Stimulated activated CD4-positive, alpha-beta T cell treated with anti-CD3 and anti-CD28 coated beads, Interleukin-4, amount 100 ng/mL, for 48 hours (primary cell): Measurements from ENCODE around the gene TSHR.
"Not testable (repeated sequence)": the region's sequence is repeated elsewhere in the genome, so short reads cannot be mapped to it uniquely, and the experiment has no call there.

Source experiments
- DNase-seq, 2 donors: peaks; one replicate each; pipeline ENCODE4 v3.0.0-alpha.2; 2020; ENCODE audit warnings: low read depth in 2 of 2

TSHR gene

DNA sequence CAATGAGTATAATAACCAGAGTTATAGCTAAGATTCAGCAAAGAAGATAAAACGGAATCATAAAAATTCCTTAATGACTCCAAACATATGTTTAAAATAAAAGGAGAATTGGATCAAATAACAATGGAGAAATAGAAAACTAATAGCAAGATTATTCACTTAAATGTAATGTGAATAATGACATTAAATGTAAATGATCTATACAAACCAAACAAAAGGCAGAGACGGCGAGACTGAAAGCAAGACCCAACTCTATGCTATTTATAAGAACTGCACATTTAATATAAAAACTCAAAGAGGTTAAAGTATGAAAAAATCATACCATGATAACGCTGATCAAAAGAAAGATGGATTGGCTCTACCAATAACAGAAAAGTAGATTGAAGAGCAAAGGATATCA lies 3.9 kb upstream of the TSHR start:
- DNase-seq, result no peak

- not testable (repeated sequence) for DNase-seq
Observed at GRCh38 chr14:80953211-80953610, 2.2 kb upstream of the TSHR start.

- peak; percentile 60 to 63 for DNase-seq
Observed at GRCh38 chr14:80954687-80955299, 628 bp upstream of the TSHR start.

- no peak for DNase-seq
Observed at GRCh38 chr14:80956102-80956501, 681 bp downstream of the TSHR start.

DNA sequence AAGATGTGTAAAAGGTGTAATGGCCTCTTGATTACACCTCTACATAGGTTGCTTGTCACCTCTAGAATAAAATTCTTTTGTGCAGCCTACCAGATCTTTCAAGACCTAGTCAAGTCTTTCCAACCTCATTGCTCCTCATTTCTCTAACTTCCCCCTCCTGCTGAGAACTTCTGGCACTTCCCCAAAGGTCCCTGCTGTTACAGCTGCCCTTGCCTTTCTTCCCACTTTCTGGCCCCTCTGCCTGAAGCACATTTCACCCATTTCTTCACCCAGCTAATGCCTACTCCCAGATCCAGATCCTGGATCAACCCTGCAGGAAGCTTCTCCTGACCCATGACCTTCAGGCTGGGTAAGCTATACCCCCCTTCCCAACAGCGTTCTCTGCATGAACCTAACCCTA lies 1.5 kb downstream of the TSHR start:
- no peak for DNase-seq

DNA sequence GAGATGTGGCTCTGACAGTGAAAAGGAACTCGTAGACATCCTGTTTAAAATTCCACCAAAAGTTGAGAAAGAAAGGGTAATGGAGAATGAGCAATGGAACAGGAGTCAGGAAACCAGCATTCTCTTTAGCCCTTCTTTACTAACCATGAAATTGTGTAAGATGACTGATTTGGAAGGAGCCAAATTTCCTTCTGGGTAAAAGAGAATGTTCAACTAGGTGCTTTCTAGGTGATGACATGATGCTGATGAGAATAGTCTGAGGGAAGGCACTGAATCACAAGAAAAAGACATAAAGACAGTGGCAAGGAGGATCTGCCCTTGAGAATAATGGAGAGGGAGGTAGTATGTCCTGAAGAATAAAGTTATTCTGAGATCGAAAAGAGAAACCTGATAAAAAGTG lies 2.2 kb downstream of the TSHR start:
- DNase-seq, result no peak

GRCh38 chr14:80958226-80958625 lies 2.8 kb downstream of the TSHR start:
- no peak for DNase-seq

GRCh38 chr14:80958939-80959338 lies 3.5 kb downstream of the TSHR start:
- DNase-seq, result no peak

GRCh38 chr14:80959496-80959895 lies 4.1 kb downstream of the TSHR start:
- peak in 1 of 2 donors; percentile 38 for DNase-seq

- DNase-seq, result no peak
Observed at GRCh38 chr14:80965037-80965436, 9.6 kb downstream of the TSHR start.

GRCh38 chr14:80973931-80974641 lies 18.7 kb downstream of the TSHR start:
- DNase-seq, result no peak

- DNase-seq, result no peak
Observed at GRCh38 chr14:80974679-80975078, 19.3 kb downstream of the TSHR start.

DNA sequence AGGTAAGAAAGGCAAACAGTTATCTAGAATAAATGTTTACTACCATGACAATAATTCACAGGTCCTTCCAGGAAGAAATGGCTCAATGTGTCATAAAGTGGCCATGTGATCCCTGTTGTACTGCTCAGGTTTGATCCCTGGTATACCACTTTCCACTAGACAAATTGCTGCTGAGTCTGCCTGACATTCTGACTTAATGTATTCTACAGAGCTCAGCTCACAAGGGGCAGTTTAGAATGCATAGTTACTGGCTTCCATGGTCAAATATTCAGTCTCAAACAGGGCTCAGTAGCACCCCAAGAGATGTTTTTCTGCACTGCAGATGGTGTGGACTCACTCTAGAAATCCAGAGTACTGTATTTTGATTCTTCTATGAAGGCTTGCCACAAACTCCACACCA lies 21.8 kb downstream of the TSHR start:
- DNase-seq, result no peak

GRCh38 chr14:80978403-80978802 lies 23.0 kb downstream of the TSHR start:
- DNase-seq, result no peak

GRCh38 chr14:80979951-80980350 lies 24.5 kb downstream of the TSHR start:
- DNase-seq, result no peak

GRCh38 chr14:80981156-80981555 lies 25.7 kb downstream of the TSHR start:
- DNase-seq, result no peak

DNA sequence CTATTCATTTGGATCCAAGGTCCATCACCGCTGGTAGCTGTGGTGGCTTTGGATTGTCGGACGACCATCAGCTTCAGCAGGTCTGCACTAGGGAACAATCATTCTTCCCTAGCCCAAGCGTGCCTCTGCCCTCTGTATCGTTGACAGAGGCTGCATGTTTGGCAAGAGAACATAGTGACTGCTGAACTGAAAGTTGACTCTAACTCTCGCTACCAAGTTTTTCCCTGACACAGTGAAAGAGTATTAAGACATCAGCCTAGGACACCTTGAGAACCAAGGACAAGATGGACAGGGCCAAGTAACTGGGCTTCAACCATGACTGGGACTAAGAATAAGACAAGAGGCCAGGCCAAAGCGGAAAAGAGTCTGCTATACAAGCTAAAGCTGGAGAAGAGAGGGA lies 26.3 kb downstream of the TSHR start:
- no peak for DNase-seq

GRCh38 chr14:80982711-80983110 lies 27.3 kb downstream of the TSHR start:
- DNase-seq, result no peak

GRCh38 chr14:80987235-80988032 lies 32.0 kb downstream of the TSHR start:
- peak; percentile 46 to 51 for DNase-seq

DNA sequence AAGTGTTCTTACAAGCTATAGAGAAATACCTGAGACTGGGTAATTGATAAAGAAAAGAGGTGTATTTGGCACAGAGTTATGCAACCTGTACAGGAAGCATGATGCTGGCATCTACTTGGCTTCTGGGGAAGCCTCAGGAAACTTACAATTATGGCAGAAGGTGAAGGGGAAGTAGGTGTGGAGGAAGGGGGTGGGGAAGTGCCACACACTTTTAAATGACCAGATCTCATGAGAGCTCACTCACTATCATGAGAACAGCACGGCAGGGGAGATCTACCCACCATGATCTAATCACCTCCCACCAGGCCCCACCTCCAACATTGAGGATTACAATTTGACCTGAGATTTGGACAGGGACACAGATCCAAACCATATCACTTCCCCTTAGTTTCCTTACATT lies 32.8 kb downstream of the TSHR start:
- DNase-seq, result no peak

GRCh38 chr14:80988735-80989429 lies 33.5 kb downstream of the TSHR start:
- no peak for DNase-seq

DNA sequence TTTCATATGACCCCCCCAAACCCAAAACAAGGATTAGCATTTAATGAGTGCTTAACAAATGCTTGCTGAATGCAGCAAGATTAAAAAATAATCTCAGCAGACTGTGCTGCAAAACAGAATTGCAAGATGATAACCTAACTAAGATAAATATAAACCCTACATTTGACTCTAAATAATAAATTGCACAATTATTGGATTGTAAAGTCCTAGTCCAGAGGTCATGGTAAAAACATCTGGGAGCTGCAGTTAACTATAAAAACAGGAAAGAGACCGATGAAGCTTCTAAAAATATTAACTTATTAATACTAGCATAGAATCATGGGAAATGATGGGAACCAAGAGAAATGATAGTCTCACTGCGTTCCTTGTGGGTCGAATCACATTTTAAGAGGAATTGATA lies 37.2 kb downstream of the TSHR start:
- DNase-seq, result no peak
